CD4-positive, alpha-beta memory T cell (primary cell): ENCODE results near the gene NEK10. TPM values are rescaled to one million over a fixed set of nuclear protein-coding genes. Genes with fewer than 3 reads are reported as not detected.

Experiments used
- CTCF ChIA-PET: fragments of 350-600 bp; sonication (Branson Sonifier 250); formaldehyde crosslinking; loops from one replicate; lab custom pipeline; 2021; ENCODE audit warnings: inconsistent platforms; ENCODE audit not compliant: partially characterized antibody; lab: Charles Lee
- POLR2A ChIA-PET: fragments of 350-600 bp; sonication (Branson Sonifier 250); formaldehyde crosslinking; loops from one replicate; lab custom pipeline; 2021; ENCODE audit not compliant: partially characterized antibody; lab: Charles Lee
- DNase-seq, 5 donors: peaks; one replicate each; pipeline versions ENCODE4 v3.0.0 to v3.0.0-alpha.2; 2020 to 2022; ENCODE audit warnings: mixed read lengths in 1 of 5
- H3K27ac ChIP-seq: one replicate; pipeline ENCODE4 v1.7.0; 2013; ENCODE audit warnings: low read depth, low read length
- H3K27me3 ChIP-seq: 2 replicates; pipeline ENCODE4 v1.7.0; 2013; ENCODE audit warnings: mild to moderate bottlenecking, low read length, moderate library complexity; ENCODE audit not compliant: insufficient read depth
- H3K36me3 ChIP-seq: 2 replicates; pipeline ENCODE4 v1.7.0; 2013; ENCODE audit warnings: mild to moderate bottlenecking, low read length, moderate library complexity; ENCODE audit not compliant: insufficient read depth
- H3K4me1 ChIP-seq: 2 replicates; pipeline ENCODE4 v1.7.0; 2013; ENCODE audit warnings: mild to moderate bottlenecking, low read length, moderate library complexity; ENCODE audit not compliant: insufficient read depth
- H3K4me3 ChIP-seq, 2 donors: one replicate each; pipeline ENCODE4 v1.7.0; 2013; ENCODE audit warnings: low read length in 2 of 2, mild to moderate bottlenecking in 1 of 2
- H3K9me3 ChIP-seq, 2 donors: one replicate each; pipeline ENCODE4 v1.7.0; 2013; ENCODE audit warnings: low read length in 2 of 2, control low read depth in 1 of 2; ENCODE audit not compliant: control insufficient read depth in 1 of 2
- H3K27ac Mint-ChIP-seq, 7 donors: one replicate each; pipeline ENCODE4 v1.8.0; 2020 to 2021; ENCODE audit warnings: mixed read lengths in 7 of 7, mild to moderate bottlenecking in 6 of 7, inconsistent platforms in 3 of 7, moderate library complexity in 3 of 7
- H3K27me3 Mint-ChIP-seq, 2 donors: one replicate each; pipeline ENCODE4 v1.8.0; 2020 to 2021; ENCODE audit warnings: mixed read lengths in 2 of 2
- H3K36me3 Mint-ChIP-seq, 2 donors: one replicate each; pipeline ENCODE4 v1.8.0; 2020 to 2021; ENCODE audit warnings: mixed read lengths in 2 of 2, inconsistent platforms in 1 of 2, mild to moderate bottlenecking in 1 of 2
- H3K4me1 Mint-ChIP-seq, 4 donors: one replicate each; pipeline ENCODE4 v1.8.0; 2020 to 2021; ENCODE audit warnings: mixed read lengths in 4 of 4, mild to moderate bottlenecking in 1 of 4
- H3K4me3 Mint-ChIP-seq, 8 donors: one replicate each; pipeline ENCODE4 v1.8.0; 2020 to 2021; ENCODE audit warnings: mixed read lengths in 8 of 8, mild to moderate bottlenecking in 7 of 8, moderate library complexity in 6 of 8, inconsistent platforms in 3 of 8
- H3K9me3 Mint-ChIP-seq, 8 donors: one replicate each; pipeline ENCODE4 v1.8.0; 2020 to 2021; ENCODE audit warnings: mixed read lengths in 8 of 8, mild to moderate bottlenecking in 5 of 8, inconsistent platforms in 3 of 8, moderate library complexity in 1 of 8
- intact Hi-C: fragments of 100-400 bp; cut with micrococcal nuclease; formaldehyde crosslinking; loops from one replicate; pipeline ENCODE4 v1.15.1; 2023
- polyA plus RNA-seq, 2 donors: library from polyadenylated mRNA; unstranded; fragments of 300-500 nt; fragmentation: Illumina TruSeq; gene quantifications; one replicate each; pipeline ENCODE4 v1.2.3, GENCODE V29; 2021
- total RNA-seq, 2 experiments: library from RNA; stranded (reverse); gene quantifications; one replicate each; pipeline ENCODE4 v1.2.3, GENCODE V29; 2021

The NEK10 gene
- total and polyA plus RNA-seq, 4 experiments from 2014 or later = 0.10 to 2.7 (median 1.4) TPM; not detected in 1

DNA sequence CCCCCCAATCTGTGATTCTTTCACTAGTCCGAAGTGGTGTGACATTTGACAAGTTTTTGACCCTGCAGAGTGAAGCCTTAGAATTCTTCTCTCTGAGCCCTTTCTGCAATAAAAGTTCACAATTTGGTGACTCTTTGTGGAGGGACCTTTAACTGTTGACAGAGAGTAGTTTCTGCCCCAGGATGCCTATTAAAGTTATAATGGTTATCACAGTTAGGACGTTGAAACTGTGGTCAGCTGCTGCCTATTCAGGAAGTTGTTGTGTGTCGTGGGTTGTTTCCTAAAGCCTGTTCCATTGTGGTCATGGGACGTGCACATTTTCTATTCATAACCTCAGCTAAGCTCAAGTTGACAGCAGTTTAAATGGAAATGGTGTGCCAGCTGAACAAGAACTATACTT lies 274.5 kb downstream of the NEK10 start:
- H3K27me3 ChIP-seq = no peaks in the 10 kb centered on the region
- intact Hi-C loops = no loop called here
- H3K4me1 ChIP-seq = no peaks in the 10 kb centered on the region
- H3K27ac Mint-ChIP-seq = no peak overlapping the region
- H3K4me1 Mint-ChIP-seq = no peaks in the 10 kb centered on the region
- H3K27ac ChIP-seq = no peak overlapping the region
- ChIA-PET CTCF (no interaction called here), POLR2A (no interaction called here)
- H3K4me3 Mint-ChIP-seq = no peak overlapping the region
- H3K36me3 ChIP-seq = no peaks in the 10 kb centered on the region
- H3K9me3 ChIP-seq = no peaks in the 10 kb centered on the region
- DNase-seq = no peak
- no peak overlapping the region for H3K4me3 ChIP-seq
- peaks cover 0 to 5% (median 0%) of the 10 kb centered on the region in 8 donors for H3K9me3 Mint-ChIP-seq
- H3K36me3 Mint-ChIP-seq = no peaks in the 10 kb centered on the region
- H3K27me3 Mint-ChIP-seq = peaks cover 0 to 3% of the 10 kb centered on the region in 2 donors

GRCh38 chr3:27093771-27094170 lies 275.4 kb downstream of the NEK10 start:
- no peak overlapping the region for H3K27ac Mint-ChIP-seq
- H3K4me1 Mint-ChIP-seq = no peaks in the 10 kb centered on the region
- Histone ChIP-seq H3K27ac (no peak overlapping the region), H3K36me3 (no peaks in the 10 kb centered on the region), H3K4me3 (no peak overlapping the region), H3K9me3 (no peaks in the 10 kb centered on the region), H3K27me3 (no peaks in the 10 kb centered on the region), H3K4me1 (no peaks in the 10 kb centered on the region)
- intact Hi-C loops = no loop called here
- peaks cover 0 to 3% of the 10 kb centered on the region in 2 donors for H3K27me3 Mint-ChIP-seq
- POLR2A ChIA-PET = no interaction called here
- no peak for DNase-seq
- H3K4me3 Mint-ChIP-seq = no peak overlapping the region
- H3K9me3 Mint-ChIP-seq = peaks cover 0 to 5% (median 0%) of the 10 kb centered on the region in 8 donors
- CTCF ChIA-PET = no interaction called here
- H3K36me3 Mint-ChIP-seq = no peaks in the 10 kb centered on the region

DNA sequence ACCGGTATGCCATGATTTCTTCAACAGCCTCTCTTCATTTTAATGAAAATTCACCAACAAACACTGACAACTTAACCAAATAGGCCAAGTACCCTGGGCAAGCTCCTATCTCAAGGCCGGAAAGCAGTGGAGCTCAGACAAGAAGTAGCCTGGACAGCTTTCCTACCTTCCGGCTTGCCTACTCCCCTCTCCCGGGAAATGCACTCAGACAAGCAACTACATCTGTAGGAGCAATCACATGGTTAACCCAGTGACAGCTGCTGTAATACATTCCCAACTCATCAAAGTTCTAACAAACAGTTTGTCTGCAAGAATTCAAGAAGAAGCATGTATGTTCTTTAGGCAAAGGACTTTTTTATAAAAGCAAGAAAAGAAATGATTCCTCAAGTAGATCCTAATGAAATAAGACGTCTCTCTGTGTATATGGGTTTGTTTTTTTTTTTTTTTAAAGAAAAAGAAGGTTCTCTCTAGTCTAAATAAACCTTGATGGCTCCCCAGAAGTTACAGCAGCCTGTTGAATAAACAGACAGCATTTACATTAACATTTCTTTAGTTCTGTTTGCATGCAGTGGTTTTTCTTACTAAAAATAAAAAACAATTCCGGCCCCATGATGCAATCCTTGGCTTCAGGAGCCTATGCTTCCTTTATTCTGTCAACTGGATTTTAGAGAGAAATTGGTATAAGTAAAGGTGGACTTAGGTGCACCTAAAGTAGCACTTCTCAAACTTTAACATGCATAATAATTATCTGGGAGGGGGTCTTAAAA lies 278.7 kb downstream of the NEK10 start:
- no peak overlapping the region for H3K4me3 ChIP-seq
- intact Hi-C loops = no loop called here
- Mint-ChIP-seq H3K27ac (no peak overlapping the region), H3K4me1 (no peaks in the 10 kb centered on the region), H3K4me3 (no peak overlapping the region), H3K27me3 (no peaks in the 10 kb centered on the region), H3K36me3 (no peaks in the 10 kb centered on the region), H3K9me3 (peaks cover 0 to 5% (median 0%) of the 10 kb centered on the region in 8 donors)
- CTCF ChIA-PET = no interaction called here
- no peak overlapping the region for H3K27ac ChIP-seq
- POLR2A ChIA-PET = no interaction called here
- H3K9me3 ChIP-seq = no peaks in the 10 kb centered on the region
- H3K36me3 ChIP-seq = no peaks in the 10 kb centered on the region
- no peak for DNase-seq
- H3K4me1 ChIP-seq = no peaks in the 10 kb centered on the region
- no peaks in the 10 kb centered on the region for H3K27me3 ChIP-seq

GRCh38 chr3:27089645-27090044 lies 279.5 kb downstream of the NEK10 start:
- Mint-ChIP-seq H3K4me3 (no peak overlapping the region), H3K4me1 (no peaks in the 10 kb centered on the region), H3K36me3 (no peaks in the 10 kb centered on the region), H3K27ac (no peak overlapping the region), H3K27me3 (no peaks in the 10 kb centered on the region), H3K9me3 (peaks cover 0 to 5% (median 0%) of the 10 kb centered on the region in 8 donors)
- POLR2A ChIA-PET = no interaction called here
- Histone ChIP-seq H3K9me3 (no peaks in the 10 kb centered on the region), H3K27ac (no peak overlapping the region), H3K27me3 (no peaks in the 10 kb centered on the region), H3K4me3 (no peak overlapping the region), H3K36me3 (no peaks in the 10 kb centered on the region), H3K4me1 (no peaks in the 10 kb centered on the region)
- no peak for DNase-seq
- intact Hi-C loops = no loop called here
- CTCF ChIA-PET = no interaction called here

GRCh38 chr3:27089068-27089467 lies 280.1 kb downstream of the NEK10 start:
- no peaks in the 10 kb centered on the region for H3K27me3 Mint-ChIP-seq
- no peaks in the 10 kb centered on the region for H3K4me1 Mint-ChIP-seq
- Histone ChIP-seq H3K4me3 (no peak overlapping the region), H3K4me1 (no peaks in the 10 kb centered on the region), H3K27me3 (no peaks in the 10 kb centered on the region), H3K27ac (no peak overlapping the region), H3K9me3 (no peaks in the 10 kb centered on the region), H3K36me3 (no peaks in the 10 kb centered on the region)
- no peaks in the 10 kb centered on the region for H3K36me3 Mint-ChIP-seq
- CTCF ChIA-PET = no interaction called here
- peaks cover 0 to 5% (median 0%) of the 10 kb centered on the region in 8 donors for H3K9me3 Mint-ChIP-seq
- POLR2A ChIA-PET = no interaction called here
- intact Hi-C loops = no loop called here
- H3K27ac Mint-ChIP-seq = no peak overlapping the region
- no peak for DNase-seq
- H3K4me3 Mint-ChIP-seq = no peak overlapping the region

DNA sequence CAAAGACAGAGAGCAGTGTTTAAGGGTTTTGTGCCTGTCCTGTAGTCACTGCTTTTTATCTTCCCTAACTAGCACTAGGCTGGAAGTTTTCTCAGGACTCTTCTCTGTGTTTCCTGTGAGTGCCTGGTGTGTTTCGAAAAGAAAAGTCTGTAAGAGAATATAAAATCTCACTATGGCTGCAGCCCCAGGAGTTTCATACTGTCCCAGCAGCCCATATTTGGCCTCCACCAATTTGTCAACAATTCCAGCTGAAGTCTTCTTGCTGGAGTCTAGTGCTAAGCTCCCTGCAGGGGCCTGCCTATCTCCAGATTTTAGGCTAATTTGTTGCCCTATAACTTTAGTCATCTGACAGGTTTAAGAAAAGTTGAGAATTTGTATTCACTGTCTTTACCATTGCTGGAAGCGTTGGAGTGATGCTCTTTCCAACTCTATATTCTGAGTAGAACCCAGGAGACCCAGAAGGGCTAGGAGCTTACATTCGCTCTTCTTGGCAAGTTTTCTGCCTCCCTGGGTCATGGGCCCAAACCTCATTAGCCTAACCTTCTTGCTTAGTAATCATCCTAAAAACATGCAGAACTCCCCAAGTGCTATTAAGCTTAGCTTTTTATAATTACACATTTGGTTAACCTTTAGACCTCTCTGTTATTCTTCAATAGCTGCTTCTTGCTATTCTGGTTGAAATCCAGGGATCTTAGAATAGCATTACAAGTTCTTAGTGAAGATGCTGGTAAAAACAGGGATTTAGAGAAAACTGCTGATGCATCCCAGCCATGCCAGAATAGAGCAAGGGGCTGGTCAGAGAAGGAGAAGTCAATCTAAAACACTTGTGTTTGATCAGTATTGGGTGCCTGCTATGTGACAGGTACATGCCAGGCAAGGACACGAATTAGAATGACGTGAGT lies 283.1 kb downstream of the NEK10 start:
- Mint-ChIP-seq H3K9me3 (peaks cover 0 to 2% (median 0%) of the 10 kb centered on the region in 8 donors), H3K27me3 (no peaks in the 10 kb centered on the region), H3K36me3 (no peaks in the 10 kb centered on the region), H3K27ac (no peak overlapping the region), H3K4me1 (no peaks in the 10 kb centered on the region), H3K4me3 (no peak overlapping the region)
- H3K4me3 ChIP-seq = no peak overlapping the region
- no peaks in the 10 kb centered on the region for H3K36me3 ChIP-seq
- H3K27ac ChIP-seq = no peak overlapping the region
- ChIA-PET CTCF (no interaction called here), POLR2A (no interaction called here)
- DNase-seq = no peak
- no peaks in the 10 kb centered on the region for H3K9me3 ChIP-seq
- no peaks in the 10 kb centered on the region for H3K27me3 ChIP-seq
- H3K4me1 ChIP-seq = no peaks in the 10 kb centered on the region
- intact Hi-C loops = no loop called here

DNA sequence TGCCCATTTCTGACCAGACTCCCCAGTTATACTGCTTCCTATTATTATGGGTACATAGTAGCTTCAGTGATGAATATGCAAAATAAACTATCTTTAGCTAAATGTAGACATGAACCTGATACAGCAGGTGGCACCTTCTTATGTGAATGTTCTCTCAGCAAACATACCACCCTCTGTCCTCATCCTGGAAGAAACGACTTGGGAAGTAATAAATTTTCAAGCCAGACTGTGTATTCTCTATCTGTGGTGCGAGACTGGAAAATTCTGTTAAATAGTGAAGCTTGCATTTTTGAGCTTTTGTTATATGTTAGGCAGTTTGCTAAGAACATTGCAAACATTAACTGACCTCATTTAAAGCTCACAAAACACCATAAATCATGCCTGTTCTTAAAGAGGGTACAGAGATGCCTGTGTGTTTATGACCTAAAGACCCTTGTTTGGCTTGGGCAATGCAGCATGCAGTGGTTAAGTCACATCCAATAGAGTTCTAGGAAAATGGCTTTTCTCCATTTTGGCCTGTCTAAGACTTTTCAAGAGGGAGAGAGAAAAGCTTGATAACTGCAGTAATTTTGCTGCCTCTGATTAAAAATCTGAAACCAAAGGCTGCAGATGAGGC lies 287.1 kb downstream of the NEK10 start:
- Histone ChIP-seq H3K36me3 (no peaks in the 10 kb centered on the region), H3K9me3 (no peaks in the 10 kb centered on the region), H3K27ac (no peak overlapping the region), H3K27me3 (no peaks in the 10 kb centered on the region), H3K4me1 (no peaks in the 10 kb centered on the region), H3K4me3 (no peak overlapping the region)
- H3K27me3 Mint-ChIP-seq = no peaks in the 10 kb centered on the region
- no peaks in the 10 kb centered on the region for H3K36me3 Mint-ChIP-seq
- no peaks in the 10 kb centered on the region for H3K4me1 Mint-ChIP-seq
- ChIA-PET CTCF (interaction anchor here (0.5 kb wide), 1 partner anchor 600 kb away, joined by 3 read pairs; no protein-coding TSS in a partner anchor), POLR2A (no interaction called here)
- no peak overlapping the region for H3K4me3 Mint-ChIP-seq
- no peak overlapping the region for H3K27ac Mint-ChIP-seq
- intact Hi-C loops = no loop called here
- H3K9me3 Mint-ChIP-seq = peaks cover 0 to 2% (median 0%) of the 10 kb centered on the region in 8 donors
- no peak for DNase-seq
